HG03342 (cell line): ENCODE measurements around the gene SDK2.

Experiments used
- ATAC-seq: cut with Tn5 transposase; IDR thresholded peaks from one replicate; pipeline ENCODE4 v1.9.1; 2021; ENCODE audit warnings: mild to moderate bottlenecking, moderate library complexity; ENCODE audit not compliant: unreplicated experiment

The SDK2 gene

DNA sequence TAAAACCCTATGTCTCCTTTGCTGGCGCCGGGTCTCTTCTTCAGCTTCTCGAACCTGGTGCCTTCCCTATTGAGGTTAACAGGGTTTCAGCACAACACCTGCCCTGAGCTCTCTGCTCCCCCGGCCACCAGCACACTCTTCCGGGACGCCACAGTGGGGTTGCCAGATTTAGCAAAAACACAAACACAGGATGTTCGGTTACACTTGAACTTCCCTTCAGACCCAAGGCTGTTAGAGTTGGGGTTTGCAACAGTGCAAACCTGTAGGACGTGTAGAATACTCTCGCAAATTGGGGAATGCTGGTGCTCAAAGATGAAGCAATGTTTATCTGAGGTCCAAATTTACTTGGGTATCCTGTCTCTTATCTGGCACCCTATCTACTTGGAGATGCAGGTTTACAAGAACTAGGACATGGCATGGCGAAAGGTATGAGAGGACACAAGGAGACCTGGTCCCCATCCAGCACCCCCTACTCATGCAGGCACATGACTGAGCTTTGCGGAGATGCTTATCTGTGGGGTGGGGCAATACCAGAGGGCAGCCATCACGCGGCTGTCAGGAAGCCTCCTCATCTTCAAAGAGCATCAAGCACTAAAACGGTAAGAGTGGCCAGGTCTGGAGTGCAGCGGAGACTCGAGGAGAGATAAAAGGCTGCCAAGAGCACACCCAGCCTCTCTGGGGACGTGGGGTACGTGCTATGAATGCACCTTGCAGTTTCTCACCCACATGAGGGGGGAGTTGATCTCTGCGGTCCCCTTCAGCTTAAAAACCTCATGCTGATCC lies 52.8 kb downstream of the SDK2 start:
- peak; percentile 56 for ATAC-seq

DNA sequence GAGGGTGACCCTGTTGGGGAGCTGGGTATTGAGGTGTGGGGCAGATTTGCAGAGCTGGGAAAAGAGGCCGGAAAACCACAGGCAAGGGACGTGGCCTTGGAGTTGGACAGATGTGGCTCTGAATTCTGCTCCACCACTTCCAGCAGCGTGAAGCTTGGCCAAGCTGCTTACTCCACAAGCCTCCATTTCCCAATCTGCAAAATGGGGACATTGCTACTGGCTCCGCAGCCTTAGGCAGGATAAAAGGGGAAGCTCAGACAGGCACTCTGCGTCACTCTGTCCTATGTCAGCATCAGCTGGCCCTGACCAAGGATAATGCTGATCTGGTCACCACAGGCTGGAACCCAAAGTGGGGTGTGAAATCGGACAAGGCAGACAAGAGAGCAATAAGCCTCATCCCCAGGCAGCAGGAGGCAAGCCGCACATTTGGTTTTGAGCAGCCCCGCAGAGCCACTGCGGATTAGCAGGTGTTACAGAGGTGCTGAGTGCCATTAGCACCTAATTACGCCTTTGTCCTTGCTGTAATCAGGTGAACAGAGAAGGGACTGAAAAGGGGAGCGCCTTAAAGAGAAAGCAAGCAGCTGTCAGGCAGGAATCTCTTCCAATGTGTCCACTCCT lies 54.8 kb downstream of the SDK2 start:
- no peak for ATAC-seq

DNA sequence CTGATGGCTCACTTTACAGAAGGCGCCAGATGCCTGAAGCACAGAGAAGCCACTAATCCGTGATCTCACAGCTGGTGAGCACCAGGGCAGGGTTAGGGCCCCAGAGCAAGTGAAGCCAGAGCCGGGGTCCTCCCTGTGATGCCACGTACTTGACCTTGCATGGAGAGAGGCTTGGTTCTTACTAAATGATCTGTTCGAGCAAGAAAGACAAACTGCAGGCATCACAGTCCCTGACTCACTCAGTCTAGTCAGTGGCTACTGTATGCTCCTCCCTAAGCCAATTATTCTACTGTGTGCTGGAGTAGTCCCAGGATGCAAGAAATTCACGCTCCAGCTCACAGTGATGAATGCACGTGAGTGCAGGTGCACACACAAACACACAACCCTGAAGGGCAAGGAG lies 55.4 kb downstream of the SDK2 start:
- no peak for ATAC-seq

DNA sequence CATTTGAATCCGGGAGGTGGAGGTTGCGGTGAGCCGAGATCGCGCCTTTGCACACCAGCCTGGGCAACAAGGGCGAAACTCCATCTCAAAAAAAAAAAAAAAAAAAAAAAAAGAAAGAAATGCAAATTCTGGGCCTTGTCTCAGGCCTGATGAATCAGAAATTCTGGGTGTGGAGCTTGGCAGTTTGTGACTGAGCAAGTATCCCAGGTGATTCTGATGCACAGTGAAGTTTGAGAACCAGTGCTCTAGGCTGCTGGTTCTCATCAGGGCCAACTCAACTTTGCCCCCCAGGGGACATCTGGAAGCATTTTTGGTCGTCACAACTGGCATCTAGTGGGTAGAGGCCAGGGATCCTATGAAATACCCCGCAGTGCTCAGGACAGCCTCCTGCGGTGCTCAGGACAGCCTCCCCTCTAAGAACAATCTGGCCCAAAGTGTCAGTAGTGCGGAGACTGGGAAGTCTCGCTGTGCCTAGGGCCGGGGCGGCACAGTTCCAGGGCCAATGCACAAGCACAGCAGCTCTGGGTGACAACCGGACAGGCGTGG lies 55.9 kb downstream of the SDK2 start:
- no peak for ATAC-seq

DNA sequence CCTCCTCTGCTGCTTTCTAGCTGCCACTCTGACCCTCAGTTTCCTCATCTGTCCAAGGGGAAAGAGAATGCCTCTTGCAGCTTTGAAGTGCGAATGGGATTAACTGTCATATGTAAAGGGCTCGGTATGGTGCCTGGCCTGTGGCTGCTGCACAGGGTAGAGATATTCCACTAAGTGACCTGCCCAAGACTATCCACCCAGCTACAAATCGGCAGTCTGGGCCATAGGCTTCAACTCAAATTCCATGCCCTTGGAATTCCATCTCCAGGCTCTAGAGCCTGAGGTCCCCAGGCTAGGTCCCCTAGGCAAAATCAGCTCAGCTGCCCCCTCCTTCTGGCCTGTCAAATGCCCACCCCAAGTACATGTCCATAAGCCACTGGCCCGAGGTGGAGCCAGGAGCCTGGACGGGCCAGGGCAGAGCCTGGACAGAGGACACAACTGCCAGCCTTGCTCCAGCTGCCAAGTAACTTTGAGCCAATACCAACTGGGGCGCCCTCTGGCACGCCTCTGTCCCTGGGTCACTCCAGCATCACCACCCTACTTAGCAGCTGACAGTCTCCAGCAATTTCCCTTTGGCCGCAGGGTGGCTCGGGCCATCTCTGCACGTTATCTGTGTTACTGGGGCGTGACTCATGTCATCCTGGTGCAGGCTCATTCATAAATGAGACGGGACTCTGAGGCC lies 57.2 kb downstream of the SDK2 start:
- no peak for ATAC-seq

DNA sequence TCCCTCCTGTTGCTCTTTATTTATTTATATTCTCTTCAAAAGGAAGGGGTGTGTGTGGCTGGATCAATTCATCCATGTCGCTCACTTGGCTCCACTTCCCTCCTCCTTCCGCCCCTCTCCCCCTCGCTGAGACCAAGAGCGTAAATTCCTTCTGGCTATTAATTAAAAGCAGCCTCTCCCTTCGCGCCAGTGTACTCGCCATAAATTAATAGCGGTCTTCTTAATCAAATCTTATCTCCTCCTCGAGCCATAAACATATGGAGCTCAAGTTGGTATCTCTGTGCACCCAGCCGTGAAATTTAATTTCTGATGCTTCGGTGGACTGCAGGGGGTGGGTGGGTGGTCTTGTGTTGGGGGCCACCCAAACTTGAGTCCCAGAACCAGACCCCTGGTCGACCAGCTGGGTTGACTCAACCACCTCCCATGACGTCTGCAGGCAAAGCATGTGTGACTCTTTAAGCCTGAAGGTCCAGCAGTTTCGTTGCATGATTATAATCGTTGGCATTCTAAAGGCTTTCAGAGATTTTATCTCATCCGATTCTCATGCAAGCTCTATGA lies 57.9 kb downstream of the SDK2 start:
- no peak for ATAC-seq

DNA sequence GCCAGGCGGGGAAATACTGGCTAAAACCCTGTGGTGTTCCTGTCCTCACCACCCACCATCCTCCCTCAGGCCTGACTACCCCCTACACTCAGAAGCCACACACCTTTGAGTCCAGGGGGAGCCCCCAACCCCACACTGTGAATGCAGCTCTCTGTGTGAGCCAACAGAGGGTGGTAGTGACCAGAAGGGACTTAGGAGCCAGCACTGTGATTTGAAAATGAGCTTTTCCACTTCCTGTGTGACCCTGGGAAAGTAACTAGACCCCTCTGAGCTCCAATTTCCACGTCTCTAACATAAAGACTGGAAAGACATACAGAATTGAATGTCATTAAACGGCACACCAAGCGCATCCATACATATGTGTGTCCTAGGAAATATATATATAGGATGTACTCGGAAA lies 58.7 kb downstream of the SDK2 start:
- ATAC-seq: no peak

DNA sequence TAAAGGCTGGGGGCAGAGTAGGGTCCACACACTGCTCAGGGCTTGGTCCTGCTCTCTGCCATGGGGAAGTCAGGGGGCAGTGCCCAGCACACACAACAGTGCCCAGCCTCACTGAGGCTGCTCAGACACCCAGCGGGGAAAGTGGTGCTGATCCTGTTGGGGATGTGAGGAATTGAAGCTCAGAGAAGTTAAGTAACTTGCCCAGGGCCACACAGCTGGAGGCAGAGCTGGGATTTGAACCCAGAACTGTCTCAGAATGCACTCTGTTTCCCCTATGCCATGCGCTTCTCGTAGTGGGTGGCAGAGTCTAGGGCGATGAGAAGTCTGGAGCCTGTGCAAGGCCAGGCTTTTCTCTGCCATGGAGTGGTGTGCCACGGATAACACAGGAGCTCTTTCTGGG lies 59.3 kb downstream of the SDK2 start:
- ATAC-seq: no peak

DNA sequence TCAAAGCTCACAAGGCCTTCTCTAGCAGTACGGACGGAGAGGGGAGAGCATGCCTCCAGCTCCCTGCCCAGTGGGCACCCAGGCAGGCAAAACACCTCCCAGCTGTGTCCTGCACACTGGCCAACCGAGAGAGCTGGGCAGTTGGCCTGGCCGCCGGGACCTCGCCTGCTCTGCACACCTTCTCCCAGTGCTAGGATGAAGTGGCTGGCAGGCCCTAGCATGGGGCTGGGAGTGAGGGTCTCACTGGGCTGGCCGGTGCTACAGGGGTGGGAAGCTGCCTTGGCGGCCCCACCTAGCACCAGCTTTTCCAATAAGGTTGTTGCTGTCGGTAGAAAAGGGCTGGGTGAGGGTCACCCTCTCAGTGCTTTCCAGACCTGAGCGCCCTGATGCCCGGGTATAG lies 60.2 kb downstream of the SDK2 start:
- no peak for ATAC-seq

DNA sequence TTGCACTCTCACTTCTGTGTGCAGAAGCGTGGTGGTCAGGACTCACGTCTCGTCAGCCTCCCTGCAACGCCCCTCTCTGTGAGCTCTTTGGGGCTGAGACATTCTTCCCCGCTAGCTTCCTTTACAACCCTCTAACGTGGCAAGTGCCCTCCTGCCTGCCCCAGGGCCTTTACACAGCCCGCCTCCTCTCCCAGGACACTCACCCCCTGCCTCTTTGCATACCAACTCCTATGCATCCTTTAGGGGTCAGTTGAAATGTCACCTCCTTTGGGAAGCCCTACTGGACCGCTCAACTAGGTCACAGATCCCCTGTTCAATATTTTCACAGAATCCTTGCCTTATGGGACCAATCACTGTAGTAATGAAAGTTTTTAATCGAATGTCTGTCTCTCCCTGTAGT lies 61.4 kb downstream of the SDK2 start:
- no peak for ATAC-seq

DNA sequence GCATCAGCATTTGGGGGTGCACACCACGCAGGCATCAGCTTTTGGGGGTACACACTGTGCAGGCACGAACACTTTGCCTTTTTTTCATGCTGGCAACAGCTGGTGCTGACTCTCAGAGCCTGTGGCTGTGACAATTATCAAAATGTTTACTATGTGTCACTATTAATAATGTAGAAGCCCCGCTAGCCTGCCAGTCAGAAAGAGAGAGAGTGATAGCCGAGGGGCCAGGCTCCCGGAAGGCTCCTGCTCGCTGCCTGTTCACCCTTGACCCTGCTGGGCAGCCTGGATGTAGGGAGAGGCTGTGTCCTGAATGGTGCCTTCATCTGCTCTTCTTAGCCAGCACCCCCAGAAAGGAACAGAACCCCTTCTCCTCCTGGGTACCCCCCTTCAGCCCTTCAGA lies 61.9 kb downstream of the SDK2 start:
- ATAC-seq: no peak

DNA sequence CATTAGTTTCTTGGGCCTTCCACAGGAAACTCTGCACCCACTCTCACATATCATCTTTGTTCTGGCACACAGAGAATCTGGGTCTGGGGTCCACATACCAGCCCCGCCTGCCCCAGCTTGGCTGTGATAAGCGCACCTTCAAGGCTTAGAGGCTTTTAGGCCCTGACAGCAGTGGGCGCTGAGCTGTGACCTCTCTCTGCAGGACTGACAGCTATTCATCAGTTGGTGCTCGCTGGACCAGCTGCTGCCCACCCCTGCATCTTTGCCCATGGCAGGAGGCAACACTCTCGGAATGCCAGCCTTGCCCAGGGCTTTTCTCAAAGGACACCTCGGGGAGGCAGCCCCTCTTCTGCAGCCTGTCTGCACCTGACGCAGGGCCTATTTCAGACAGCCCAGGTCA lies 62.9 kb downstream of the SDK2 start:
- no peak for ATAC-seq

DNA sequence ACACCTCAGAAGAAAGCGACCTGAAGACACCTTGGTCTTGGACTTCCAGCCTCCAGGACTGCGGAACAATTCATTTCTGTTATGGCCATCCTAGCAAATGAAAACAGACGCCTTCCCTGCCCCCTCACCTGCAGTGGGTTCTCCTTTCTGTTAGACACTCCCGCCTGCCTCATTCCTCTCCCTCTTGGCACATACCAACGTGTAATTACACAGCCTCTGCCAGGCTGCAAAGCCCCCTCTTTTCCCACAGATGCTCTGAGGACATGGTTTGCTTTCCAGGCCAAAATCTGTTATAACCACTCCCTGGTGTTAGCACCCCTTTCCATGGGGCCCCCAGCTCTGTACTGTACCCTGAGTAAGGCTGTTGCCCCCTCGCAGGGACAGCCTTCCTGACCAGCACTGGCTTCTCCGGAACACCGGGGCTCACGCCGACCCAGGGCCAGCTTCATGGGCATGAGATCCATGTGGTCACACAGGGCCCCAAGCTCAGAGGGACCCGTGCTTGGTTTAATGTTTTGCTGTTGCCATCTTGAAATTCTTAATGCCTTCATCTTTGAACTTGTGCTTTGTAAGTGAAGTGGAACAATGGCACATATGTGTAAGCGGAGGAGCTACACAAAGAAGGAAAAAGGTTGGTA lies 64.1 kb downstream of the SDK2 start:
- no peak for ATAC-seq

DNA sequence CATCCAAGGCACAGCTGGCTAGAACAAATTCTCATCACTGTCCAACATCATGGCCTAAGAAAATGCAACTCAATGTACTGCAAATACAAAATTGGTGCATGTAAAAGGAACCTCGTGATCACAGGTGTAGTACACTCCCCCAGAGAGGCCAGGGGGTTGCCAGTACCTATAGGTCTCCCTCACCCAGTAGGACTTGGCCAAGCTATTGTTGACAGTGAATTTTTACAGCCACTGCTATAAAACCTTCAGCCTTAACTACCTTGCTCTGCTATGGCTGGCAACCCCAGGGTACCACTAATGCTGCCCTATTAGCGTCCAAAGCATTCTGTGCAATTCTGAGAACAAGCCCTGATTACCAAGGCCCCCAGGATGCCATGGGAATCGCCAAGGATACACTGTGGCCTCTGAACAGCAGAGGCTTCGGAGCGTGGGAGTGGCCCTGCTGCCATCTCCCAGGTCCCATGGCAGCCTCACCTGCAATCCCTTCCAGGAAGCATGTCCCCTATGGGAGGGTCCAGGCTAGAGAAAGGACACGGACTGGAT lies 67.6 kb downstream of the SDK2 start:
- ATAC-seq: no peak

DNA sequence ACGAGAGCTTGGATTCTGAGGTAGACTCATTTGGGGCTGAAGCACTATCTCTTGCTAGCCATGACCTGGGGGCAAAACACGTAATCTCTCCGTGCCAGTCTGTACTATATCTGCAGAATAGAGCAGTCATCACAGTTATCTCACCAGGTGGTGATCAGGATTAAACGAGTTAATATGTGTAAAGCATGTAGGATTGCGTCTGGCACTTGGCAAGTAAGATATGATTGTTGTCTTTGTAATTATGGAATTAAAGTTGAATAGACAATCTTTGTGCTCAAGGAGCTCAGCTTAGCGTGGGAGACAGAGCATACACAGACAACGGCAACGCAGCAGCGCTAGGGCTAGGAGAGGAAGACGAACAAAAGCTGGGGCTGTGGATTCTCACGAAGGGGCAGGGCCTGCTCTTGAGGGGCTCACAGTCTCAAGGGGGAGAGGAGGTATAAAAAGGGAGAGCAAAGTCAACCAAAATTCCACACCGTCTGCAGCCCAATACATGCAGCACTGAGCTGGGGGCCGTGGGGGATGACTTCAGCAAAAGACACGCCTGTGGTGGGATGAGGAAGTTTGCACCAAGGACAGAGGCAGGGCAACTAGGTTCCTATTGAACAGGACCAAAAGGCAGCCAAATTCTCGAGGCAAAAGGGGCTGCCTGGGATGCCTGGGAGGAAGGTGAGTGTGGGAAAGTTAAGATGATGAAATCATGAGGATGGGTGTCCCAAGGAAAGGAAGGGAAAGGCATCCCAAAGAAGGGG lies 68.6 kb downstream of the SDK2 start:
- ATAC-seq: no peak

DNA sequence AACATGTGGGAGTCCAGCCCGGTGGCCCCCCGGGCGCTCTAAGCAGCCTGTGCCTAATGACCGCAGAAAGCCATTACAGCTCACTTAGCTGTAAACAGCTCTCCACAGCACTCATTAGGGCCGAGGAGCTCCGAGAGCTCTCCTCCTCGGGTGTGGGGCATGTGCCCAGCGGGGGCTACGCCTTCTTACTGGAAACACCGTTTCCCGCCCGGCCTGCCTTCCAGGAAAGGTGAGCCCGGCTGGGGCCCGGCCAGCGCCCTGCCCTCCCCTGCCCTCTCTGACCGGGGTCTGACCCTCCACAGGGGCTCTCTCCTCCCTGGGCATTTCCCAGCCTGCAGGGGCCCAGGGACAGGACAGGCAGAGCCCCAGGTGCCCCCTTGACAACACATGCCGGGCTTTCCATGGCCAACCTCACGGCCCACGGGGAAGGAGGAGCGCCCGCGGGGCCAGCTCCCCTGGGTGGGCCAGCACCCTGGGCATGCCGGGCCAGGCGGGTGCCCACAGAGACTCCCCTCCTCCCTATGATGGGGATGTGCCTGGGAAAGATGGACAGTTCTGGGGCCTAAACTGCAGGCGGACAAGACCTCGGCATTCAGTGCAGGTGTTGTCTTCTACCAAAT lies 72.6 kb downstream of the SDK2 start:
- no peak for ATAC-seq

DNA sequence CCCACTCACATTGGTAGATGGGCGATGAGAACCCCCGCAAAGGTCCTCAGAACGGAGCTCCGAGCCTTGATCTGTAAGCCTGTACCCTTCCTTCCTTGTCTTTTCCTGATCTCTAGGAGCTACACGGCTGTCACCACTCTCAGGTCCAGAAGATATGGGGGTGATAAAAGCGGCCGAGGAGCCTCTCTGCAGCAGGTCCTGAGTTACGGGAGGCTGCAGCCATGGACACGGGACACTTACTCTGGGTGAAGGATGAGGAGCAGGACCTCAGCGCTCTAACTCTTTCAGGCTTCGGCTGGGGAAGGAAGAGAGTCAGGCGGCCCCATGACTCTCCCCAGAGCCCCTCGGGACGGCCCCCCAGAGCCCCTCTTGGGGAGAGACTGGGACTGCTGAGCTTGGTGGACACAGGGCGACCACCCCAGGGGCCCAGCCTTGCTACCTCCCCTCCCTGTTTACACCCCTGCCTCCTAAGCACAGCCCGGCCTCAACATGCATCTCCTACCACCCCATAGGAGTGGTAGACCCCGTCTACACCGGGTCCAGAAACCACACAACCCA lies 74.4 kb downstream of the SDK2 start:
- ATAC-seq: no peak

DNA sequence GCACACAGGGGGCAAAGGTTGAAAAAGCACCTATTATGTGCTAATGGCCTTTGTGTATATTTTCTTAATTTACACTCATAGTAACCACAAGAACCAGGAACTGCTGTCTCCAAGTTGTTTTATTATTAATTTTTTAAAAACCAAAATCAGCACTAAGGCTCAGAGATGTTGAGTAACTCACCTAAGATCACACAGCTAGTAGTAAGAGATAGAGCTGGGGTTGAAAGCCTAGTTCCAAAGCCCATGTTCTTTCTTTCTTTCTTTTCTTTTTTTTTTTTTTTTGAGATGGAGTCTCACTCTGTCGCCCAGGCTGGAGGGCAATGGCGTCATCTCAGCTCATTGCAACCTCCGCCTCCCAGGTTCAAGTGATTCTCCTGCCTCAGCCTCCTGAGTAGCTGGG lies 75.3 kb downstream of the SDK2 start:
- no peak for ATAC-seq
